ENCODE results near the gene POLR1C. TPM values are rescaled to one million over a fixed set of nuclear protein-coding genes. Genes with fewer than 3 reads are reported as not detected.
"Not testable (repeated sequence)": the region's sequence is repeated elsewhere in the genome, so short reads cannot be mapped to it uniquely, and the experiment has no call there.

Gene POLR1C, protein sequence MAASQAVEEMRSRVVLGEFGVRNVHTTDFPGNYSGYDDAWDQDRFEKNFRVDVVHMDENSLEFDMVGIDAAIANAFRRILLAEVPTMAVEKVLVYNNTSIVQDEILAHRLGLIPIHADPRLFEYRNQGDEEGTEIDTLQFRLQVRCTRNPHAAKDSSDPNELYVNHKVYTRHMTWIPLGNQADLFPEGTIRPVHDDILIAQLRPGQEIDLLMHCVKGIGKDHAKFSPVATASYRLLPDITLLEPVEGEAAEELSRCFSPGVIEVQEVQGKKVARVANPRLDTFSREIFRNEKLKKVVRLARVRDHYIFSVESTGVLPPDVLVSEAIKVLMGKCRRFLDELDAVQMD
- 79.6 and 92.1 TPM in 2 replicates for total RNA-seq (2022)
- Bru-seq, nascent RNA = percentile 66 among the genes with signal in this experiment
- BruChase-seq, experiment 1, labeled RNA remaining after a 6-hour chase = percentile 68 among the genes with signal in this experiment
- percentile 73 among the genes with signal in this experiment for BruChase-seq, experiment 2, labeled RNA remaining after a 2-hour chase
- long read RNA-seq, transcript POLR1C-201 (9 exons, 1,280 nt) = minor isoform, 7 of 175 reads
- long read RNA-seq, transcript POLR1C-203 (9 exons, 1,355 nt) = major isoform, 84 of 175 reads
- long read RNA-seq, partial matches to known transcripts = 7 of 175 reads
- long read RNA-seq, other reads (novel, unspliced or antisense) = 76 of 175 reads

DNA sequence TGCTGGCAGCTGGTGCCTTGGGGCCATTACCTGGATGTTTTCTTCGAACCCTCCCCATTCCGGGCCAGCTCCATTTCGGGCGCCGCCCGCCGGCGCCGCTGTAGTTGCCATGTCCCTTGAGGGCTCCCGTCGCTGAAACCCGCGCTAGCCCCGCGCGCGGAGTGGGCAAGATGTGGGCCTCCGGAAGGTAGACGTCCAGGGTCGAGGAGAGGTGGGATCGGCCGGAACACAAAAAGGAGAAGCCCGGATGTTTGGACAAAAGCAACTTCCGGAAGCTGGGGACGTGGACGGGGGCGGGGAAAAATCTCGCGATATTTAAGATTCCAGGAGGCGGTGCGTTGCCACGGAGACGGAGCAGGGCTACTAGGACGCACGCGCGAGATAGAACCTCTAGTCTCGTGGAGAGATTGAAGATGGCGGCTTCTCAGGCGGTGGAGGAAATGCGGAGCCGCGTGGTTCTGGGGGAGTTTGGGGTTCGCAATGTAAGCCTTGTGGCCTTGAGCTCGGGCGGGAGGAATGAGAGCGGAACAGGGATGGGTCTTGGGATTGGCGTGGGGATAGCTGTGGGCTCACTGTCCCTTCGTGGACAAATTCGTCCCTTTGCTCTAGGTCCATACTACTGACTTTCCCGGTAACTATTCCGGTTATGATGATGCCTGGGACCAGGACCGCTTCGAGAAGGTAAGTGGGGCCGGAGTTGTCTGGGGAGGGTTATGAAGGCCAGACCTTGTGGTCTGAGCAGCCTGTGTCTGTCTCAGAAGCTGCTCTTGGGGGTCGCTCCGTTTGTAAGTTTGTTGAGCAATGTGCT, at the start of gene POLR1C, which contains the start of gene YIPF3:
Gene POLR1C, plus strand, starts transcription at position 393 of the 808 bp plus-strand sequence. Its CDS starts 21 bp downstream, at position 414.
Gene YIPF3, minus strand, starts transcription at position 230 of the 808 bp plus-strand sequence. Its CDS starts 119 bp downstream, at position 111.
- Mint-ChIP-seq H3K4me3 (ENCODE audit: low read depth, unreplicated experiment) (no peak within 1 kb of the TSS), H3K9me3 (ENCODE audit: low read depth, unreplicated experiment) (no peaks in the 10 kb centered on the region), H3K27ac (ENCODE audit: unreplicated experiment) (no peak within 1 kb of the TSS), H3K27me3 (ENCODE audit: unreplicated experiment) (no peaks in the 10 kb centered on the region), H3K4me1 (ENCODE audit: low read depth, unreplicated experiment) (peaks cover 15% of the 10 kb centered on the region), H3K36me3 (ENCODE audit: insufficient read depth, unreplicated experiment) (peaks cover 36% of the 10 kb centered on the region)
- DNase-seq = peak; percentile 99
- TF ChIP-seq, protein P1, sequence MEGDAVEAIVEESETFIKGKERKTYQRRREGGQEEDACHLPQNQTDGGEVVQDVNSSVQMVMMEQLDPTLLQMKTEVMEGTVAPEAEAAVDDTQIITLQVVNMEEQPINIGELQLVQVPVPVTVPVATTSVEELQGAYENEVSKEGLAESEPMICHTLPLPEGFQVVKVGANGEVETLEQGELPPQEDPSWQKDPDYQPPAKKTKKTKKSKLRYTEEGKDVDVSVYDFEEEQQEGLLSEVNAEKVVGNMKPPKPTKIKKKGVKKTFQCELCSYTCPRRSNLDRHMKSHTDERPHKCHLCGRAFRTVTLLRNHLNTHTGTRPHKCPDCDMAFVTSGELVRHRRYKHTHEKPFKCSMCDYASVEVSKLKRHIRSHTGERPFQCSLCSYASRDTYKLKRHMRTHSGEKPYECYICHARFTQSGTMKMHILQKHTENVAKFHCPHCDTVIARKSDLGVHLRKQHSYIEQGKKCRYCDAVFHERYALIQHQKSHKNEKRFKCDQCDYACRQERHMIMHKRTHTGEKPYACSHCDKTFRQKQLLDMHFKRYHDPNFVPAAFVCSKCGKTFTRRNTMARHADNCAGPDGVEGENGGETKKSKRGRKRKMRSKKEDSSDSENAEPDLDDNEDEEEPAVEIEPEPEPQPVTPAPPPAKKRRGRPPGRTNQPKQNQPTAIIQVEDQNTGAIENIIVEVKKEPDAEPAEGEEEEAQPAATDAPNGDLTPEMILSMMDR (IDR thresholded peaks at IDR 0.05; ENCODE audit: unreplicated experiment) = no peak
- no TSS peak for BruUV-seq (replicated peaks)
- intact Hi-C loops (cut with micrococcal nuclease; ENCODE audit: unreplicated experiment) = no loop called here
- CTCF ChIA-PET = interaction anchor here (0.5 to 1.5 kb wide), 3 partner anchors 9 to 139 kb away, joined by 3 to 4 read pairs (median 4); no protein-coding TSS in a partner anchor

DNA sequence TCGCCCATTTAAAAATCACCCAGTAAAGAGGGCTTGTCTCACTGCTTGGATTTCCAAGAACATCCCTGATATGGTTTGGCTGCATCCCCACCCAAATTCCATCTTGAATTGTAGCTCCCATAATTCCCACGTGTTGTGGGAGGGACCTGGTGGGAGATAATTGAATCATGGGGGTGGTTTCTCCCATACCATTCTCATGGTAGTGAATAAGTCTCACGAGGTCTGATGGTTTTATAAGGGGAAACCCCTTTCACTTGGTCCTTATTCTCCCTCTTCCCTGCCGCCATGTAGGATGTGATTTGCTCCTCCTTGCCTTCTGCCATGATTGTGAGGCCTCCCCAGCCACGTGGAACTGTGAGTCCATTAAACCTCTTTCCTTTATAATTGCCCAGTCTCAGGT, 49.6 kb upstream of the POLR1C start:
- H3K9me3 Mint-ChIP-seq (ENCODE audit: low read depth, unreplicated experiment); H3K36me3 Mint-ChIP-seq (ENCODE audit: insufficient read depth, unreplicated experiment); DNase-seq; intact Hi-C loops (cut with micrococcal nuclease; ENCODE audit: unreplicated experiment); BruUV-seq (replicated peaks); H3K27ac Mint-ChIP-seq (ENCODE audit: unreplicated experiment); H3K4me1 Mint-ChIP-seq (ENCODE audit: low read depth, unreplicated experiment); H3K4me3 Mint-ChIP-seq (ENCODE audit: low read depth, unreplicated experiment): not testable (repeated sequence)
- CTCF ChIA-PET = interaction anchor here (0.6 kb wide), 1 partner anchor 131 kb away, joined by 3 read pairs; no protein-coding TSS in a partner anchor
- H3K27me3 Mint-ChIP-seq (ENCODE audit: unreplicated experiment) = peaks cover 55% of the 10 kb centered on the region

DNA sequence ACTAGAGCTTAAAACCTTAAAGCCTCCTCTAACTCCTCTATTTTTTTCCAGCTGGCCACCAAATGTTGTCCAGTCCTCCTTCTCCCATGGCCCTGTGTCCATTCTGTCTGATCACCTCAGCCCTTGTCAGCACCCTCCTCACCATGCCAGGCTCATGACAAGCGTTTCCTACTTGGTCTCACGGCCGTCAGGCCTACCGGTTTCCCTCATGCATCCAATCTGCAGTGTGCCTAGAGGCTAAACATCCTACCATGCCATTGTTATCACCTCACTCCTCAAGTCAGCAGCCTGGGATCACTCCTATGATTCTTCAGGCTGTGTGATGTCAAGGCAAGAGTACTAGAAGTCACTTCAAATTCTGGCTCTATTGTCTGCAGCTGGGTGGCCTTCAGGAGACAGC, 49.1 kb upstream of the POLR1C start:
- TF ChIP-seq, protein P1 (IDR thresholded peaks at IDR 0.05; ENCODE audit: unreplicated experiment) = no peak
- Mint-ChIP-seq H3K27me3 (ENCODE audit: unreplicated experiment) (peaks cover 50% of the 10 kb centered on the region), H3K27ac (ENCODE audit: unreplicated experiment) (no peak overlapping the region), H3K9me3 (ENCODE audit: low read depth, unreplicated experiment) (no peaks in the 10 kb centered on the region), H3K36me3 (ENCODE audit: insufficient read depth, unreplicated experiment) (no peaks in the 10 kb centered on the region), H3K4me1 (ENCODE audit: low read depth, unreplicated experiment) (no peaks in the 10 kb centered on the region), H3K4me3 (ENCODE audit: low read depth, unreplicated experiment) (no peak overlapping the region)
- DNase-seq = no peak
- intact Hi-C loops (cut with micrococcal nuclease; ENCODE audit: unreplicated experiment) = no loop called here
- CTCF ChIA-PET = interaction anchor here (0.6 to 0.8 kb wide), 2 partner anchors 34 to 130 kb away, joined by 3 read pairs; no protein-coding TSS in a partner anchor
- BruUV-seq (replicated peaks) = no TSS peak

DNA sequence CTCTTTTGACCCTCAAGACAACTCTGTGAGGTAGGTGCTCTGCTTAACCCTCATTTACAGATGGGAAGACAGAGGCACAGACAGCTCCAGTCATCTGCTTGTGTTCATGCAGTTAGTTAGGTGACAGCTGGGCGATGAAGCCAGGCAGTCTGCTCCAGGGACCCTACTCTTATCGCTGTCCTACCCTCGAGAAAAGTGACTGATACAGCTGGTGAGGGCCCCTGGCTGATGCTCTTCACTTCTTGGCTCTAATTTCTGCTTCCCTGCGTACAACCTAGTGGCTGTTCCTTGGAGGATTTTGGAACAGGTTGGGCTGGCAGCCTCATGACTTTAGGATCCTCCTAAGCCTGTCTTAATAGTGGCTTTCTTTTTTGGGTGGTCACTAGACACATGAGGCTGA, 48.6 kb upstream of the POLR1C start:
- Mint-ChIP-seq H3K27ac (ENCODE audit: unreplicated experiment) (no peak overlapping the region), H3K4me3 (ENCODE audit: low read depth, unreplicated experiment) (no peak overlapping the region), H3K4me1 (ENCODE audit: low read depth, unreplicated experiment) (no peaks in the 10 kb centered on the region), H3K9me3 (ENCODE audit: low read depth, unreplicated experiment) (no peaks in the 10 kb centered on the region), H3K36me3 (ENCODE audit: insufficient read depth, unreplicated experiment) (no peaks in the 10 kb centered on the region), H3K27me3 (ENCODE audit: unreplicated experiment) (peaks cover 45% of the 10 kb centered on the region)
- no TSS peak for BruUV-seq (replicated peaks)
- no peak for DNase-seq
- intact Hi-C loops (cut with micrococcal nuclease; ENCODE audit: unreplicated experiment) = no loop called here
- TF ChIP-seq, protein P1 (IDR thresholded peaks at IDR 0.05; ENCODE audit: unreplicated experiment) = no peak
- CTCF ChIA-PET = interaction anchor here (0.6 to 0.8 kb wide), 2 partner anchors 34 to 130 kb away, joined by 3 read pairs; no protein-coding TSS in a partner anchor

All from Calu3 (cell line).